Endothelial cell (in vitro differentiated cells): Measurements from ENCODE around the gene GAREM1. TPM values are rescaled to one million over a fixed set of nuclear protein-coding genes. Genes with fewer than 3 reads are reported as not detected.

Source experiments
- DNase-seq: peaks from one replicate; pipeline ENCODE4 v3.0.0; 2021; ENCODE audit warnings: low spot score
- H3K27ac Mint-ChIP-seq: one replicate; pipeline ENCODE4 v1.8.0; 2021; ENCODE audit warnings: mixed read lengths, inconsistent platforms; ENCODE audit not compliant: unreplicated experiment
- H3K27me3 Mint-ChIP-seq: one replicate; pipeline ENCODE4 v1.8.0; 2021; ENCODE audit warnings: mild to moderate bottlenecking, moderate library complexity, mixed read lengths, inconsistent platforms; ENCODE audit not compliant: unreplicated experiment
- H3K36me3 Mint-ChIP-seq: one replicate; pipeline ENCODE4 v1.8.0; 2021; ENCODE audit warnings: mild to moderate bottlenecking, low read depth, mixed read lengths, inconsistent platforms; ENCODE audit not compliant: unreplicated experiment
- H3K4me1 Mint-ChIP-seq: one replicate; pipeline ENCODE4 v1.8.0; 2021; ENCODE audit warnings: mild to moderate bottlenecking, mixed read lengths, inconsistent platforms; ENCODE audit not compliant: unreplicated experiment
- H3K4me3 Mint-ChIP-seq: one replicate; pipeline ENCODE4 v1.8.0; 2021; ENCODE audit warnings: mild to moderate bottlenecking, mixed read lengths, inconsistent platforms; ENCODE audit not compliant: unreplicated experiment
- H3K9me3 Mint-ChIP-seq: one replicate; pipeline ENCODE4 v1.8.0; 2021; ENCODE audit warnings: mixed read lengths, inconsistent platforms; ENCODE audit not compliant: unreplicated experiment
- CTCF ChIP-seq: fragments of 200-600 bp; sonication (generic); IDR thresholded peaks from one replicate; pipeline ENCODE4 v1.5.0; 2021; ENCODE audit warnings: antibody characterized with exemption; ENCODE audit not compliant: unreplicated experiment
- total RNA-seq: library from RNA; stranded (reverse); fragmentation: NEBNext Ultra II Directional; extraction: Animal tissue kit (Norgen Biotek cat#: 25700); gene quantifications from one replicate; pipeline ENCODE4 v1.2.1, GENCODE V29; 2021; ENCODE audit not compliant: unreplicated experiment

The GAREM1 gene
- total RNA-seq, 1 donor from 2014 or later = 1.2 TPM

- no peak overlapping the region for H3K27ac Mint-ChIP-seq
These were observed 88.9 kb downstream of the GAREM1 start for GRCh38 chr18:32381761-32382160.

GRCh38 chr18:32380559-32380958 is 90.1 kb downstream of the GAREM1 start:
- H3K27me3 Mint-ChIP-seq = peaks cover 2% of the 10 kb centered on the region
- no peak overlapping the region for H3K4me3 Mint-ChIP-seq
- H3K4me1 Mint-ChIP-seq = no peaks in the 10 kb centered on the region
- no peak for TF ChIP-seq CTCF
- no peak overlapping the region for H3K27ac Mint-ChIP-seq
- no peaks in the 10 kb centered on the region for H3K36me3 Mint-ChIP-seq
- no peak for DNase-seq
- H3K9me3 Mint-ChIP-seq = no peaks in the 10 kb centered on the region

More at GRCh38 chr18:32381761-32382160, 88.9 kb downstream of the GAREM1 start:
- H3K9me3 Mint-ChIP-seq = no peaks in the 10 kb centered on the region
- H3K4me1 Mint-ChIP-seq = no peaks in the 10 kb centered on the region
- no peak overlapping the region for H3K4me3 Mint-ChIP-seq
- no peaks in the 10 kb centered on the region for H3K36me3 Mint-ChIP-seq
- no peak for DNase-seq
- peaks cover 2% of the 10 kb centered on the region for H3K27me3 Mint-ChIP-seq
- TF ChIP-seq CTCF = no peak

- no peak for TF ChIP-seq CTCF
- Mint-ChIP-seq H3K36me3 (no peaks in the 10 kb centered on the region), H3K9me3 (no peaks in the 10 kb centered on the region), H3K4me3 (no peak overlapping the region), H3K4me1 (no peaks in the 10 kb centered on the region), H3K27me3 (peaks cover 2% of the 10 kb centered on the region), H3K27ac (no peak overlapping the region)
- DNase-seq = no peak
These were observed 90.8 kb downstream of the GAREM1 start for GRCh38 chr18:32379891-32380290.

GRCh38 chr18:32378705-32379104 is 92.0 kb downstream of the GAREM1 start:
- TF ChIP-seq CTCF = no peak
- Mint-ChIP-seq H3K36me3 (no peaks in the 10 kb centered on the region), H3K4me1 (no peaks in the 10 kb centered on the region), H3K9me3 (no peaks in the 10 kb centered on the region), H3K4me3 (no peak overlapping the region), H3K27ac (no peak overlapping the region), H3K27me3 (peaks cover 2% of the 10 kb centered on the region)
- no peak for DNase-seq

GRCh38 chr18:32373995-32374394 is 96.7 kb downstream of the GAREM1 start:
- H3K9me3 Mint-ChIP-seq = no peaks in the 10 kb centered on the region
- H3K36me3 Mint-ChIP-seq = no peaks in the 10 kb centered on the region
- TF ChIP-seq CTCF = no peak
- no peak overlapping the region for H3K4me3 Mint-ChIP-seq
- H3K4me1 Mint-ChIP-seq = peaks cover 9% of the 10 kb centered on the region
- H3K27ac Mint-ChIP-seq = no peak overlapping the region
- DNase-seq = no peak
- H3K27me3 Mint-ChIP-seq = peaks cover 2% of the 10 kb centered on the region
